Neuronal stem cell (in vitro differentiated cells): Measurements from ENCODE around the gene ABCB9.

Source experiments
- DNase-seq: peaks from one replicate; pipeline ENCODE4 v3.0.0-alpha.2; 2013; ENCODE audit warnings: low spot score
- H2AFZ ChIP-seq: one replicate; pipeline ENCODE4 v1.6.1; 2013; ENCODE audit warnings: mild to moderate bottlenecking, low read length, inconsistent platforms
- H2AK5ac ChIP-seq: 2 replicates; pipeline ENCODE4 v1.6.1; 2013; ENCODE audit warnings: low read depth, mild to moderate bottlenecking, inconsistent platforms, low read length, moderate library complexity, mixed read lengths
- H2BK120ac ChIP-seq: 2 replicates; pipeline ENCODE4 v1.6.1; 2013; ENCODE audit warnings: low read depth, mild to moderate bottlenecking, inconsistent platforms, low read length, moderate library complexity, mixed read lengths
- H2BK12ac ChIP-seq: one replicate; pipeline ENCODE4 v1.6.1; 2013; ENCODE audit warnings: low read length, inconsistent platforms
- H2BK15ac ChIP-seq: 2 replicates; pipeline ENCODE4 v1.6.1; 2013; ENCODE audit warnings: mild to moderate bottlenecking, low read length, inconsistent platforms, mixed read lengths
- H2BK5ac ChIP-seq: one replicate; pipeline ENCODE4 v1.6.1; 2013; ENCODE audit warnings: inconsistent platforms, mild to moderate bottlenecking, low read length, moderate library complexity
- H3K14ac ChIP-seq: one replicate; pipeline ENCODE4 v1.6.1; 2013; ENCODE audit warnings: low read length, inconsistent platforms
- H3K18ac ChIP-seq: 2 replicates; pipeline ENCODE4 v1.6.1; 2013; ENCODE audit warnings: low read length, inconsistent platforms
- H3K23ac ChIP-seq: 2 replicates; pipeline ENCODE4 v1.6.1; 2013; ENCODE audit warnings: low read depth, mild to moderate bottlenecking, mixed read lengths, low read length, inconsistent platforms; ENCODE audit not compliant: poor library complexity
- H3K27ac ChIP-seq: replicated peaks from 3 replicates; pipeline ENCODE4 v1.5.1; 2013; ENCODE audit warnings: low read length, inconsistent platforms
- H3K27me3 ChIP-seq, 3 experiments: 2 replicates each; pipeline ENCODE4 v1.6.1; 2013; ENCODE audit warnings: low read length in 3 of 3, mild to moderate bottlenecking in 2 of 3, inconsistent platforms in 1 of 3, low read depth in 1 of 3, mixed read lengths in 1 of 3, moderate library complexity in 1 of 3; ENCODE audit not compliant: control insufficient read depth in 3 of 3, insufficient read depth in 3 of 3
- H3K36me3 ChIP-seq, 2 donors: replicated peaks in 1 of 2; 2 replicates each; pipeline ENCODE4 v1.6.1; 2013; ENCODE audit warnings: low read length in 2 of 2; ENCODE audit not compliant: control insufficient read depth in 2 of 2, insufficient read depth in 2 of 2
- H3K4ac ChIP-seq: 2 replicates; pipeline ENCODE4 v1.6.1; 2013; ENCODE audit warnings: inconsistent platforms, mild to moderate bottlenecking, low read length, moderate library complexity
- H3K4me1 ChIP-seq, 2 donors: 1 replicate in 1 of 2; 2 replicates in 1 of 2; pipeline ENCODE4 v1.6.1; 2013; ENCODE audit warnings: low read length in 2 of 2, low read depth in 1 of 2; ENCODE audit not compliant: control insufficient read depth in 2 of 2, insufficient read depth in 1 of 2
- H3K4me2 ChIP-seq: one replicate; pipeline ENCODE4 v1.6.1; 2013; ENCODE audit warnings: mild to moderate bottlenecking, low read length, inconsistent platforms; ENCODE audit not compliant: insufficient read depth, poor library complexity, severe bottlenecking
- H3K4me3 ChIP-seq, 2 donors: 2 replicates each; pipeline ENCODE4 v1.5.1; 2013; ENCODE audit warnings: low read length in 2 of 2, mild to moderate bottlenecking in 2 of 2, inconsistent platforms in 1 of 2, moderate library complexity in 1 of 2
- H3K79me1 ChIP-seq: one replicate; pipeline ENCODE4 v1.6.1; 2013; ENCODE audit warnings: low read depth, mild to moderate bottlenecking, inconsistent platforms, low read length, moderate library complexity
- H3K9ac ChIP-seq: one replicate; pipeline ENCODE4 v1.6.1; 2013; ENCODE audit warnings: mild to moderate bottlenecking, low read depth, low read length, inconsistent platforms; ENCODE audit not compliant: poor library complexity
- H3K9me3 ChIP-seq, 2 donors: replicated peaks in 1 of 2; 2 replicates each; pipeline versions ENCODE3 to v1.6.1; 2013; ENCODE audit warnings: low read length in 2 of 2, mild to moderate bottlenecking in 2 of 2, inconsistent platforms in 1 of 2, low read depth in 1 of 2, mixed read lengths in 1 of 2, moderate library complexity in 1 of 2; ENCODE audit not compliant: control insufficient read depth in 2 of 2, insufficient read depth in 1 of 2
- H4K8ac ChIP-seq: one replicate; pipeline ENCODE4 v1.6.1; 2013; ENCODE audit warnings: low read depth, mild to moderate bottlenecking, inconsistent platforms, low read length, moderate library complexity
- H4K91ac ChIP-seq: one replicate; pipeline ENCODE4 v1.6.1; 2013; ENCODE audit warnings: low read length, low read depth, mild to moderate bottlenecking, inconsistent platforms; ENCODE audit not compliant: poor library complexity
- WGBS, 2 donors: extraction: QIAGEN DNeasy Blood & Tissue Kit; methylation state at CpG; one replicate each; pipeline ENCODE4 v1.1.7; 2013; ENCODE audit warnings: missing lambda C conversion rate in 2 of 2, mixed read lengths in 1 of 2; ENCODE audit not compliant: insufficient read length in 2 of 2, insufficient replicate concordance in 1 of 2; ENCODE audit errors: extremely low coverage in 2 of 2; 5-methylcytosine and 5-hydroxymethylcytosine counted together

Gene ABCB9

GRCh38 chr12:122980183-122981035 is 14.1 kb upstream of the ABCB9 start, which contains the start of gene ARL6IP4:
ARL6IP4 (plus strand) TSS chr12:122980681; CDS start chr12:122981140, 459 bp downstream.
- Histone ChIP-seq H4K91ac (no peak within 1 kb of the TSS), H3K27ac (no peak within 1 kb of the TSS), H4K8ac (peak within 1 kb of the TSS; percentile 99), H3K9me3 (no peaks in the 10 kb centered on the region), H3K4me1 (peaks cover 18 to 57% of the 10 kb centered on the region in 2 donors), H3K27me3 (no peaks in the 10 kb centered on the region), H3K4me3 (peak within 1 kb of the TSS; percentile 95 to 97), H2BK12ac (no peak within 1 kb of the TSS), H2AK5ac (peak within 1 kb of the TSS; percentile 92), H3K14ac (peak within 1 kb of the TSS; percentile 99), H3K79me1 (peaks cover 16% of the 10 kb centered on the region), H2BK5ac (no peak within 1 kb of the TSS), H2BK15ac (peak within 1 kb of the TSS; percentile 94), H3K4me2 (peak within 1 kb of the TSS; percentile 93), H3K36me3 (peaks cover 16 to 48% of the 10 kb centered on the region in 2 donors), H3K9ac (peak within 1 kb of the TSS; percentile 98), H3K18ac (peak within 1 kb of the TSS; percentile 96), H3K4ac (peak within 1 kb of the TSS; percentile 8), H2AFZ (peak within 1 kb of the TSS; percentile 98), H2BK120ac (peak within 1 kb of the TSS; percentile 100), H3K23ac (peak within 1 kb of the TSS; percentile 93)
- peak; percentile 51 for DNase-seq
- WGBS, 2 donors, result no CpG with 5 or more reads among the region's 96 CpGs

- H2BK15ac ChIP-seq, result no peak overlapping the region
- no peak overlapping the region for H3K23ac ChIP-seq
- H3K27me3 ChIP-seq, result no peaks in the 10 kb centered on the region
- H2BK120ac ChIP-seq, result no peak overlapping the region
- H4K8ac ChIP-seq, result no peak overlapping the region
- no CpG with 5 or more reads among the region's 7 CpGs for WGBS, 2 donors
- no peak overlapping the region for H4K91ac ChIP-seq
- peaks cover 18 to 52% of the 10 kb centered on the region in 2 donors for H3K4me1 ChIP-seq
- H2BK5ac ChIP-seq, result no peak overlapping the region
- H3K9ac ChIP-seq, result peak overlapping the region; percentile 98
- H3K4me2 ChIP-seq, result peak overlapping the region; percentile 93
- H3K4me3 ChIP-seq, result peak overlapping the region; percentile 95 to 97
- H2AFZ ChIP-seq, result peak overlapping the region; percentile 98
- no peaks in the 10 kb centered on the region for H3K9me3 ChIP-seq
- H3K27ac ChIP-seq, result no peak overlapping the region
- peaks cover 16 to 48% of the 10 kb centered on the region in 2 donors for H3K36me3 ChIP-seq
- no peak overlapping the region for H3K18ac ChIP-seq
- H3K14ac ChIP-seq, result no peak overlapping the region
- no peak for DNase-seq
- H2AK5ac ChIP-seq, result peak overlapping the region; percentile 10
- H3K79me1 ChIP-seq, result peaks cover 17% of the 10 kb centered on the region
- H3K4ac ChIP-seq, result no peak overlapping the region
- H2BK12ac ChIP-seq, result no peak overlapping the region
Measured at GRCh38 chr12:122979908-122980182, 13.6 kb upstream of the ABCB9 start.

GRCh38 chr12:122979001-122979907 is 13.0 kb upstream of the ABCB9 start:
- no CpG with 5 or more reads among the region's 28 CpGs for WGBS, 2 donors
- H2BK120ac ChIP-seq, result no peak overlapping the region
- H3K9me3 ChIP-seq, result no peaks in the 10 kb centered on the region
- H3K9ac ChIP-seq, result no peak overlapping the region
- H4K91ac ChIP-seq, result no peak overlapping the region
- H4K8ac ChIP-seq, result no peak overlapping the region
- H3K79me1 ChIP-seq, result peaks cover 17% of the 10 kb centered on the region
- DNase-seq, result no peak
- H3K4ac ChIP-seq, result no peak overlapping the region
- no peak overlapping the region for H2BK5ac ChIP-seq
- peak overlapping the region; percentile 48 for H3K23ac ChIP-seq
- peak overlapping the region; percentile 98 for H2AFZ ChIP-seq
- no peaks in the 10 kb centered on the region for H3K27me3 ChIP-seq
- no peak overlapping the region for H2BK12ac ChIP-seq
- no peak overlapping the region for H3K18ac ChIP-seq
- H3K4me3 ChIP-seq, result peak overlapping the region; percentile 95 to 97
- H3K4me2 ChIP-seq, result peak overlapping the region; percentile 93
- no peak overlapping the region for H3K27ac ChIP-seq
- H3K14ac ChIP-seq, result no peak overlapping the region
- peaks cover 16 to 48% of the 10 kb centered on the region in 2 donors for H3K36me3 ChIP-seq
- H3K4me1 ChIP-seq, result peaks cover 18 to 46% of the 10 kb centered on the region in 2 donors
- no peak overlapping the region for H2BK15ac ChIP-seq
- H2AK5ac ChIP-seq, result peak overlapping the region; percentile 10
